HEK293T (cell line): ENCODE data around the gene NTF3.

Experiments used
- ARNT ChIP-seq: fragments of 450-650 bp; IDR thresholded peaks from 2 replicates; pipeline ENCODE4 v1.6.1; 2017; ENCODE audit warnings: mild to moderate bottlenecking
- BHLHE40 ChIP-seq: fragments of 450-650 bp; IDR thresholded peaks from 2 replicates; pipeline ENCODE4 v1.6.1; 2016; ENCODE audit warnings: mild to moderate bottlenecking, moderate library complexity, borderline replicate concordance
- CTBP1 ChIP-seq: fragments of 450-650 bp; IDR thresholded peaks from 2 replicates; pipeline ENCODE4 v1.6.1; 2016; ENCODE audit warnings: borderline replicate concordance
- ELF4 ChIP-seq: fragments of 450-650 bp; IDR thresholded peaks from 2 replicates; pipeline ENCODE4 v1.6.1; 2017; ENCODE audit warnings: antibody characterized with exemption
- FOXA1 ChIP-seq: fragments of 450-650 bp; IDR thresholded peaks from 2 replicates; pipeline ENCODE4 v1.6.1; 2016; ENCODE audit warnings: mild to moderate bottlenecking
- FOXM1 ChIP-seq: fragments of 450-650 bp; IDR thresholded peaks from 2 replicates; pipeline ENCODE4 v1.6.1; 2017; ENCODE audit warnings: mild to moderate bottlenecking, borderline replicate concordance
- L3MBTL2 ChIP-seq: fragments of 450-650 bp; conservative IDR thresholded peaks from 2 replicates; pipeline ENCODE4 v1.6.1; 2016; ENCODE audit warnings: mild to moderate bottlenecking
- LEF1 ChIP-seq: fragments of 450-650 bp; IDR thresholded peaks from 2 replicates; pipeline ENCODE4 v1.6.1; 2017; ENCODE audit warnings: mild to moderate bottlenecking, borderline replicate concordance
- PKNOX1 ChIP-seq: fragments of 450-650 bp; IDR thresholded peaks from 2 replicates; pipeline ENCODE4 v1.6.1; 2016
- SP1 ChIP-seq: fragments of 450-650 bp; IDR thresholded peaks from 2 replicates; pipeline ENCODE4 v1.6.1; 2017
- SUZ12 ChIP-seq: fragments of 450-650 bp; IDR thresholded peaks from 2 replicates; pipeline ENCODE4 v1.6.1; 2016; ENCODE audit warnings: mild to moderate bottlenecking
- TARDBP ChIP-seq: fragments of 450-650 bp; IDR thresholded peaks from 2 replicates; pipeline ENCODE4 v1.6.1; 2016
- ZNF384 ChIP-seq: fragments of 450-650 bp; IDR thresholded peaks from 2 replicates; pipeline ENCODE4 v1.6.1; 2016

- TF ChIP-seq TARDBP: no peak
- TF ChIP-seq L3MBTL2: no peak
- TF ChIP-seq BHLHE40: no peak
- TF ChIP-seq SUZ12: no peak
- TF ChIP-seq LEF1: no peak
- TF ChIP-seq ZNF384: no peak
- no peak for TF ChIP-seq SP1
- TF ChIP-seq FOXA1: no peak
- no peak for TF ChIP-seq FOXM1
- TF ChIP-seq CTBP1: no peak
- no peak for TF ChIP-seq PKNOX1
- no peak for TF ChIP-seq ARNT
- no peak for TF ChIP-seq ELF4
Observed at GRCh38 chr12:5489017-5489416, 57.1 kb downstream of the NTF3 start.
